GM21737 (cell line): ENCODE results near the gene ZDHHC9.

ENCODE experiments used
- ATAC-seq: cut with Tn5 transposase; IDR thresholded peaks from one replicate; pipeline ENCODE4 v1.9.1; 2021; ENCODE audit warnings: mild to moderate bottlenecking, moderate library complexity; ENCODE audit not compliant: unreplicated experiment

ZDHHC9 gene

GRCh38 chrX:129787336-129788055, 56.2 kb downstream of the ZDHHC9 start:
- no peak for ATAC-seq

DNA sequence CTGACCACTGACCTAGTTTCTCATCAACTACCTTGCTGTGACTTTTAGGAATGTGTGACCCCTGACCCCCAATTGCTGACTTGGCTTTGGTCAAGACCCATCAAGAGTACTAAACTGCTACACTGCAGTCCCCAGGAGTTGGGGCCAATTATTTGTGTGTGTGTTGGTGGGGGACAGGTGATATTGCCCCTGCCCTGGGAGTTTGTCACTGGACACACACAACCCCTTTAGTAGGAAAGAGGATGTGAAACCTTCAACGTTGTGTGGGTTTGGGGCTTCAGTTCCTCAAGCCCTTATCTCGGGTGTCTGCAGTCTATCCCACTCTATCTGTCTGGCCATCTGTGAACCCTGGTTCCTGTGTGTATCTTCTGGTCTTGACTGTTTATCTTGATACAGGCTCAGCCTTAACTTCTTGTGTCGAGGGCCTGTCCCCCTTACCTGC, 57.5 kb downstream of the ZDHHC9 start:
- peak; percentile 59 for ATAC-seq

DNA sequence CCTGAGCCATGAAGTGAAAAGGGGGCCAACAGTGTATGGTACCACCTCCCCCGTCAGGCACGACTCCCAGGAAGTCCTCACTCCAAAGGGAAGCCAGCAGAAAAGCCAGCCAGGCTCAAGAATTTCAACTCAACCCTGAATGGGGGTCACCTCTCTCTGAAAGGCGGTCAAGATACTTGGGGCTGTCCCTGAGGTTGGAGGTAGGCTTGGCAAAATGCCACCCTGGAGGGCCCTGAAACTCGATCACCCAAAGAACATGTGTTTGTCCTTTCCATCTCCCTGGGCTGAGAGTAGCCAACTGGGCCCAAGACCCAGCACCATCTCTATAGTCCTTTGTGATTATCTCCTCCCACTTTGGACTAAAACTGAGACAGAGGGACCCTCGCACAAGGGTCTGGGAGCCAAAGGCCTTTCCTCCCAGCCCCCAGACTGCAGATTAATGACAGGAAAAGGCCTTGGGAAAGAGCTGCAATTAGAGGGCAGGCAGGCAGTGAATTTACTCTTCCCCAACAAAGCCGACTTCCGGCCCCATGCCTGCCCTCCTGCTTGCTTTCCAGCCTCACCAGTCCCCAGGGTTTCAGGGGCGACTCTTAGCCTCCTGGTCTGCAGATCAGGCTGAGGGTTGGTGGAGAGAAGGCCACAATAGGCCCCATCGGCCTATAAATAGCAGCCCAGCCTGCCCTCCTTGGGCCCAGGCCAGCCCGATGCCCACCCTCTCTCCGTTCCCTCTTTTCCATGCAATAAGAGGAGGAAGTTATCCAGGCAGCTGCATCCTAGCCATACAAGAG, 58.3 kb downstream of the ZDHHC9 start:
- ATAC-seq, result no peak

GRCh38 chrX:129784371-129784770, 59.3 kb downstream of the ZDHHC9 start:
- no peak for ATAC-seq

DNA sequence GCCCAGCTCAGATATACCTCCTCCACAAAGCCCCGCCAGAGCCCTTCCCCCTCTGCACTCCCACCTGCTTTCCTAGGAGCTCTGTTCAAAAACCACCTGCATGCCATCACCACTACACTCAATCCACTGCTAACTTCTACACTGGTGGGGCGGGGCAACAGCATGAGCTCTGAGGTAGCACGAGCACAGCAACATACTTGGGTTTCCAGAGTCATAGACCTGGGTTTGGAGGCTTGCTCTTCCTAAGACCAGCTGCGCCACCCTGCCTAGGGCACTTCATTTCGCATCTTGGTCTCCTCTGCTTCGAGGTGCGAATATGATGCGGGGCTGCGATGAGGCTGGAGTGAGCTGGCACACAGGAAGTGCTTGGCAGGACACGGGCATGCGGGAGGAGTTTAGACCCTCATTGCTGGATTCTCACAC, 60.4 kb downstream of the ZDHHC9 start:
- ATAC-seq, result no peak

GRCh38 chrX:129782706-129783105, 61.0 kb downstream of the ZDHHC9 start:
- ATAC-seq, result no peak

DNA sequence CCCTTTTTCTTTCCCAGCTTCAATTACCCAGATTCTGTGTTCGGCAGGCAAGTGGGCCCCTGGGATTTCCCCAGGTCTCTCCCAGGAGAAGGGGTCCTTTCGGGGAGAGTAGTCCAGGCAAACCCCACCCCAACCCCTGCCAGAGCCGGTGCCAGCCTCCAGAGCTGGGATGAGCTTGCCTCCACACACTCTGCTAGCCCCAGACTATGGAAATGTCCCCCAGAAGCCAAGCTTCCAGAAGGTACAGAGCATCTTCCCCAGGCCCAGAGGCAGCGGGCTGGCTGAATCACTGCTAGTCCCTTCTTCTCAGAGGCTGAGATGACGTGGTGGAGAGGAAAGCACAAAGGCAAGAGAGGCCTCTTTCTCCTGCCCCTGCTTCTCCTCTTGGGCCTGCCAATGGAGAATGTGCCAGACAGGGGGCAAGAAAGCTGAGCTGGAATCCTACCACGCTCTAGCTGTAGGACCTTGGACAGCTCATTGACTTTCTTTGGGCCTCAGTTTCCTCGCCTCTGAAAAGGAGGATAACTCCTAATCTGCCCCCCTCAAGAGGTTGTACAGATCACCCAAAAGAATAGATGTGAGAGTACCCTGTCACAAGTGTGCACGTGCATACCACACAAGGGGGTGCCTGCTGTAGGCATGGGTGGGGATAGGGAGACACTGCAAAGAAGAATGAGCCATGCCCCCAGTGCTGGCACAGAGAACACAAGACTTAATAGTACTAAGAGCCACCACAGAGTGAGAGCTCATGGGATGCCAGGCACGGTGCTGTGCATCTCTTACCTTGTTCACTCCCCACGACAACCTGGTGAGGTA, 61.8 kb downstream of the ZDHHC9 start:
- no peak for ATAC-seq

DNA sequence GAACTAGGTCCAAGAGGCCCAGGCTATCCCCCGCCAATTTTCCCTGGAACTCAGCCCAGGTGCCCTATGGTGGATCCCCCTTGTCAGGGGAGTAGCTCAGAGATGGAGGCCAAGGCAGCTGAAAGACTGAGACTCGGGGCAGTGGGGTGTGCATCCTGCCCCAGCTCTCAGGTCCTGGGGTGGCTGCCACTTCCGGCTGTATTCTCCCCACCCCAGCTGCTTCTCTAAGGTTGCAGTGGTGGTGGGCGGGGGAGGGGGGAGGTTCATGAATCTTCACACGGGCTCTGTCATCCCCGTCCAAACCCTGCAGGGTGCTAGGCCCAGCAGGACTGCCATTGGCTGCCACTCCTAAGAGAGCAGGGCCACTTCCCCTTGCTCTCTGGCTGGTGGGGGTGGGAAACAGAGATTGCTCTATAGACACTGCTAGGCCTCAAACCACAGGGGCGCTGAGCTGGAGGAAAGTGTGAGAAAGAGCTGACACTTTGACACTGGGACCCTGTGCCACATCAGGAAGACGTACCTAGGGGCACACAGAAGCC, 62.5 kb downstream of the ZDHHC9 start:
- ATAC-seq, result peak; percentile 55

DNA sequence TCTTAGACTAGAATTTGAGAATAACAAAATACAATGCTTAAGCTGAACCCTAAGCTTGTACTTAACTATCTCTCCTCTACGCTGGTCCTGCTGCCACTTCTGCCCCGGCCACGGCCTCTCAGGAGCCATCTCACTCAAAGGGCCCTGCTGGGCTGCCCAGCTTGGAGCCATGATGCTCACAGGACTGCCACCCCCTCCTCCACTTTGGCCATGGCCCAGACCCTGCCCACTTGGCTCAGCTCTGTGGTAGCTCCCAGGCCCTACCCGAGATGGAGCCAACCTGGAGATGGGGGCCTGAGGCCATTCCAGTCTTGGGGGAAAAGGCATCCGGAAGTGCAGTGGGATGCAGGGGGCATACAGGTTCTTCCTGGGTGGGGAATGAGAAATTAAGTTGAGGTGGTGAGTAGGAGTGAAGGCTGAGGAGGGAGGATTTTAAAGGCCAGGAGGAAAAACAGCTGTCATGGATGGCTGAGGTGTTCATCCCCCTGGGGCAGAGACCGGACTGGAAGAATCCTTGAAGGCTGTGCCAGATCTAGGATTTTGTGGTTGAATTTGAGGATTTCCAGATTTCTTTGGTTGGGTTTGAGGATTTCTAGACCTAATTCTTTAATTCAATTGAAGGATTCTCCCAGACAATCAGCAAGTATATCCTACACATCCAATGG, 63.1 kb downstream of the ZDHHC9 start:
- no peak for ATAC-seq

DNA sequence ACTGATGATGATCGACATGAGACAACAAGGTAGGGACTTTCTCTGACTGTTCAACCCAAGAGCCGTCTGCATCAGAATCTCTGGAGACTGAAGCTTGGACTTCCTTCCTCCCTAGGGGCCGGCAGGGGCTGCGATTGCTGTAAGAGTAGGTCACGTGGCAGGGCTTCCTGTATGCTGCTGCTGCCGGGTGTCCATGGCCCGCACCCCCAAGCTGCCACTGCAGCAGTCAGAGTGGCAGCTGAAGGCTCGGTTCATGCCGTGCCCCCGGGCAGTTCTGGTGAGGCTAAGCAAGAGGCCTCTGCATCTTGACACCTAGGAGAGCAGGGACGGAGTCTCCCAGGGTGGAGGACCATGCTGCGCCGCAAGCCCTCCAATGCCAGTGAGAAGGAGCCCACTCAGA, 63.9 kb downstream of the ZDHHC9 start, which contains the start of gene SASH3:
SASH3 (plus strand) TSS at position 203 of the 400 bp plus-strand sequence; CDS start at position 352, 149 bp downstream.
- ATAC-seq, result no peak

DNA sequence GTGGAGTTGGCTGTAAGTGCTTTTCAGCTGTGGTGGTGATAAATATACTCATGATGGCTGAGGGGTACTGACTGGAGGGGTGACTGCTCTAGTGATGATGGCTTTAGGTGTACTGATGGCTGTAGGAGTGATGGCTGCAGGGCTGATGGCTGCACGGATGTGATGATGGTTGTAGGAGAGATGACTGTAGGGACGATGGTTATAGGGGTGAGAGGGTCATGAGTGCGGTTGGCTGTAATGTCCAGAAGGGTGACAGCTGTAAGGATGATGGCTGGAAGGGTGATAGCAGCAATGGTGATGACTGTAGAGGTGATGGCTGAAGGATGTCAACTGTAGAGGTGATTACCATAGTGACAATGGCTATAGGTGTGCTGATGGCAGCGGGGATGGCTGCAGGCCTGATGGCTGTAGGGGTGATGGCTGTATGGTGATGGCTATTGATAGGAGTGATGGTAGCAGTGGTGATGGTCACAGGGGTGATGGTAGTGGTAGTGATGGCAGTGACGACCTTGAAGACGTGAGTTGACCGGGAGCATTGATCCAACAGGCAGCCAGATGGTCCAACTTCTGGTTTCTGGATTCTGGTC, 64.5 kb downstream of the ZDHHC9 start:
- ATAC-seq, result no peak

DNA sequence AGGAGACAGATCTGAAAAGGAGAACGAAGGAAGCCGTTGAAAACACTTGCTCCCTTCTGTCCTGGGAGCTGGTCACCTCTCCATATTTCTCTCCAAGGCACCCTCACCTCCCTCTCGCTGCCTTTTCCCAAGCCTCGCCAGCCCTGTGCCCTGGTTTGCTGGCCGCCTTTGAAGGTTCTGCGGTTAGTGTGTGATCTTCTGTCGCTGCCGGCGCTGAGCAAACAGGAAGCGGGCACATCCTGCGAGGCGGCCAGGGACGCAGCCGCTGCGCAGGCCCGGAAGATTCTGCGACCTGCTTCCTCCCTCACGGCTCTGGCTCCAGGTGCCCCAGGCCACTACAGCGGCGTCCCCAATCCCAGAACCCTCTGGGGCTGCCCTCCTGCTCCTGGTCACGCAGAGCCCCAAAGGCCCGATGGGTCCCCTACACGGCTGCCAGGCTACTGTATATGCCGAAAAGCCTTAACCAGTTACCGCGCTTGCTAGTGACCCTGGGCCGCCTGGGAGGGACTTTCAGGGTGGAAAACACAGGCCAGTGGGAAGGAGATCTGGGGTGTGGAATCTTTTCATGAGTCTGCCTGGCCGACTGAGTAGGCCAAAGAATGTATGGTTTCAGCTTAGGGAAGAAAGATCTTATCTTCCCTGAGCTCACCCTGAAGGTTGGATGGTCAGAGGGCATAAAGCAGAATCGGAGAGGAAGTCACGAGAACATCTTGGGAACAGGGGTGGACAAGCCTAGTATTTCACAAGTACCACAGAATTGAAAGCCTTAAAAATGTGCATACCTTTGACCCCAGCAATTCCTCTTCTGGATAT, 66.3 kb downstream of the ZDHHC9 start:
- ATAC-seq, result peak; percentile 30

DNA sequence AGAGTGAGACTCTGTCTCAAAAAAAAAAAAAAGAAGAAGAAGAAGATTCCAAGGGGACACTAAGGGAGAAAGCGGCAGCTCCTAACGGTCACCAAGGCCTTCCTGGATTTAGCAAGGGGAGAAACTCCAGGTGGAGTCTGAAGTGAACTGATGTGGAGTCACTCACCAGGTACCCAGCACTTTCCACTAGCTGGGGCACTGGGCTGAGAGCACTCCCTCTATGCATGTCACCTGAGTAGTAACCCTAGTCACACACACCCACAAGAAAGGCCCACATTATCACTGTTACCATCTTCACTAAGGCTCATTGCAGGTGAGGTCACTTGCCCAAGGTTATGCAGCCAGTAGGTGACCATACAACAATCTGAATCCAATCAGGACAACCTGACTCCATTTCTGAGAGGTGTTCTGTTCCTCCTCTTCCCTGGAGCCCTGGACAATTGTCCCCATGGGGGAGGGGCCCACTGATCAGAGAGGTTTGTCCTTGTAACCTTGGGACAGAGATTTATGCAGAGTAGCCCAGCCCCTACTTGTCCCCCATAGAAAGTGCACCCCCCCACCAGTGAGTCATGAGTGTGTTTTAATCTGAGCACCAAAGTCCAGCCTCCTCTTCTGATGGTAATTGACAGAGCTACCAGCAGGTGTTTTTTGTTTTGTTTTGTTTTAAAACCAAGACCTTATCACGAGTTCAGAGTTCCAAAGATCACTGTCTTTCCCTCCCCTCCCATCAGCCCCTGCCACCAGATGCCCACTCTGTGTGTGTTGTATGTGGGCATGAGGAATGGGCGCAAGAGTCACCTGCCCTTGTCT, 69.8 kb downstream of the ZDHHC9 start:
- no peak for ATAC-seq

- peak; percentile 57 for ATAC-seq
Observed at GRCh38 chrX:129772796-129773431, 70.8 kb downstream of the ZDHHC9 start.

- no peak for ATAC-seq
Observed at GRCh38 chrX:129771266-129771995, 72.3 kb downstream of the ZDHHC9 start.

DNA sequence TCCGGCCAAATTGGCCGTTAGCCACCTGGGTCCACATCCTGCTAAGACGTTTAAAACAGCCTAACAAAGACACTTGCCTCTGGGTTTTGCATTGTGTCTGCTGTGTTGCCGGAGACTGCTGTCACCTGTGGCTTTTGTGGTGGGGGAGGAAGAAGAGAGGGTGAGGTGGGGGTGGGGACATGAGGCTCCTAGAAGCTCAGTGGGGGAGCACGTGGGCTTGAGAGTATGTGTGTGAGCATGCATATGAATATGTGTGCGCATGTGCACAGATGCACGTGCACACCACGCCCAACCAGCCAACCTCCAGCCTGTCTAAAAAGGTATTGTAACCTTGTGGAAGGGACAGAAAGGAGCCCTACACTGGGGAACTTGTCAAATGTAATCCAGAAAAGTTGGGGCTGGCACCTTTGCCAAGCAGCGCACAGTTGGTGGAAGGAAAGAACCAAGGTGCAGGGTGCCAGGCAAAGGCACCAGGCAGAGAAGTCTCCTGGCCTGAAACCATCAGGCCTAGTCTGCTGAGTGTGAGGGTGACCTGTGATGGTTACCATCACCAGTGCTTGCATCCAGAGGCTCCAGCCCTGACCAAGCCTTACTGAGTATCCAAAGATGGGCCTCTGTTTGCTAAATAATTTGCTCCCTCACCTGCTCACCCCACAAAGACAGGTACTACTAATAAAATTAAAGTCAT, 74.1 kb downstream of the ZDHHC9 start:
- peak; percentile 44 for ATAC-seq
